HPDE6-E6E7 (cell line): ENCODE data around the gene BICDL2.

ENCODE experiments used
- DNase-seq: peaks from one replicate; pipeline ENCODE4 v3.0.0; 2011; ENCODE audit warnings: missing footprints; ENCODE audit errors: extremely low spot score

BICDL2 gene

GRCh38 chr16:3010510-3010909, 26.2 kb downstream of the BICDL2 start:
- no peak for DNase-seq

GRCh38 chr16:3009568-3010390, 27.0 kb downstream of the BICDL2 start:
- no peak for DNase-seq

- no peak for DNase-seq
These were observed 28.1 kb downstream of the BICDL2 start for GRCh38 chr16:3008690-3009037.

GRCh38 chr16:3007957-3008689, 28.6 kb downstream of the BICDL2 start:
- no peak for DNase-seq

GRCh38 chr16:3007059-3007956, 29.4 kb downstream of the BICDL2 start:
- DNase-seq, result no peak

GRCh38 chr16:3004781-3005284, 31.9 kb downstream of the BICDL2 start:
- no peak for DNase-seq

GRCh38 chr16:3004319-3004718, 32.4 kb downstream of the BICDL2 start:
- no peak for DNase-seq

- peak; percentile 98 for DNase-seq
These were observed 33.0 kb downstream of the BICDL2 start for GRCh38 chr16:3003582-3004270.

GRCh38 chr16:3001316-3001715, 35.4 kb downstream of the BICDL2 start:
- DNase-seq, result no peak

GRCh38 chr16:3000540-3000939, 36.2 kb downstream of the BICDL2 start:
- DNase-seq, result no peak

- DNase-seq, result no peak
These were observed 36.8 kb downstream of the BICDL2 start for GRCh38 chr16:2999929-3000328.

GRCh38 chr16:2996298-2996697, 40.4 kb downstream of the BICDL2 start:
- DNase-seq, result no peak

GRCh38 chr16:2992383-2993081, 44.2 kb downstream of the BICDL2 start:
- peak; percentile 72 for DNase-seq

GRCh38 chr16:2991566-2992261, 45.0 kb downstream of the BICDL2 start:
- no peak for DNase-seq

GRCh38 chr16:2990891-2991290, 45.9 kb downstream of the BICDL2 start:
- DNase-seq, result no peak

GRCh38 chr16:2988590-2989099, 48.1 kb downstream of the BICDL2 start:
- no peak for DNase-seq

- no peak for DNase-seq
These were observed 48.9 kb downstream of the BICDL2 start for GRCh38 chr16:2987833-2988232.

GRCh38 chr16:2987286-2987685, 49.5 kb downstream of the BICDL2 start:
- no peak for DNase-seq

GRCh38 chr16:2986623-2987188, 50.0 kb downstream of the BICDL2 start:
- no peak for DNase-seq
